A673 (cell line): ENCODE measurements around the gene SLMAP. TPM values are rescaled to one million over a fixed set of nuclear protein-coding genes. Genes with fewer than 3 reads are reported as not detected.

Experiments used
- BruUV-seq: library from RNA; stranded (reverse); fragments of 400-500 nt; replicated peaks from 2 replicates; lab custom pipeline; 2021; lab: Mats Ljungman, UMichigan
- CTCF ChIA-PET: fragments of 300-600 bp; sonication (Branson Sonifier 250); formaldehyde crosslinking; loops from one replicate; lab custom pipeline; 2022; ENCODE audit warnings: antibody characterized with exemption; lab: Charles Lee
- POLR2A ChIA-PET: fragments of 300-600 bp; sonication (Branson Sonifier 250); formaldehyde crosslinking; loops from one replicate; lab custom pipeline; 2022; ENCODE audit warnings: antibody characterized with exemption; ENCODE audit not compliant: low non-redundant PET; lab: Charles Lee
- DNase-seq: peaks from one replicate; pipeline ENCODE4 v3.0.0-alpha.2; 2015; ENCODE audit warnings: low spot score
- H3K27ac ChIP-seq: fragments of 200-600 bp; sonication (generic); 2 replicates; pipeline ENCODE4 v1.5.1; 2016; ENCODE audit warnings: mixed run types, low read depth, mild to moderate bottlenecking, mixed read lengths, antibody characterized with exemption, low read length; ENCODE audit not compliant: poor library complexity, severe bottlenecking
- H3K27me3 ChIP-seq: fragments of 200-600 bp; sonication (generic); replicated peaks from 2 replicates; pipeline ENCODE4 v1.6.1; 2017; ENCODE audit warnings: mixed run types, low read depth, mild to moderate bottlenecking, mixed read lengths, antibody characterized with exemption, low read length; ENCODE audit not compliant: insufficient read depth, poor library complexity
- H3K36me3 ChIP-seq: fragments of 200-600 bp; sonication (generic); 2 replicates; pipeline ENCODE4 v1.6.1; 2016; ENCODE audit warnings: mixed run types, mild to moderate bottlenecking, mixed read lengths, antibody characterized with exemption, low read length; ENCODE audit not compliant: insufficient read depth, poor library complexity, severe bottlenecking
- H3K4me1 ChIP-seq: fragments of 200-600 bp; sonication (generic); 2 replicates; pipeline ENCODE4 v1.6.1; 2017; ENCODE audit warnings: mixed run types, mild to moderate bottlenecking, mixed read lengths, antibody characterized with exemption, low read length; ENCODE audit not compliant: insufficient read depth, poor library complexity, severe bottlenecking
- H3K4me3 ChIP-seq: fragments of 200-600 bp; sonication (generic); 2 replicates; pipeline ENCODE4 v1.5.1; 2016; ENCODE audit warnings: low read depth, mixed run types, mild to moderate bottlenecking, mixed read lengths, low read length; ENCODE audit not compliant: poor library complexity, severe bottlenecking
- H3K9me3 ChIP-seq: fragments of 200-600 bp; sonication (generic); 2 replicates; pipeline ENCODE4 v1.6.1; 2016; ENCODE audit warnings: mixed run types, low read depth, mild to moderate bottlenecking, mixed read lengths, antibody characterized with exemption, low read length; ENCODE audit not compliant: poor library complexity, severe bottlenecking
- EZH2 ChIP-seq: fragments of 200-600 bp; sonication (generic); IDR thresholded peaks from 2 replicates; pipeline ENCODE4 v1.6.1; 2017; ENCODE audit warnings: borderline replicate concordance, low read depth, mild to moderate bottlenecking, mixed read lengths, antibody characterized with exemption, low read length; ENCODE audit not compliant: poor library complexity, severe bottlenecking
- intact Hi-C: fragments of 100-400 bp; cut with micrococcal nuclease; formaldehyde crosslinking; loops from one replicate; pipeline ENCODE4 v1.10.0; 2022; ENCODE audit not compliant: unreplicated experiment
- total RNA-seq: library from RNA; stranded (reverse); gene quantifications from 2 replicates; pipeline ENCODE4 v1.2.3, GENCODE V29; 2021
- TF ChIP-seq, protein P1 (sequence below): fragments of 300-800, 200-600 bp; sonication (generic); conservative IDR thresholded peaks from 2 replicates; pipeline ENCODE4 v1.5.1; 2017; ENCODE audit warnings: low read depth, mild to moderate bottlenecking, antibody characterized with exemption, low read length, moderate library complexity, mixed read lengths

The SLMAP gene
- total RNA-seq, 1 experiment from 2014 or later = 32.4 TPM

DNA sequence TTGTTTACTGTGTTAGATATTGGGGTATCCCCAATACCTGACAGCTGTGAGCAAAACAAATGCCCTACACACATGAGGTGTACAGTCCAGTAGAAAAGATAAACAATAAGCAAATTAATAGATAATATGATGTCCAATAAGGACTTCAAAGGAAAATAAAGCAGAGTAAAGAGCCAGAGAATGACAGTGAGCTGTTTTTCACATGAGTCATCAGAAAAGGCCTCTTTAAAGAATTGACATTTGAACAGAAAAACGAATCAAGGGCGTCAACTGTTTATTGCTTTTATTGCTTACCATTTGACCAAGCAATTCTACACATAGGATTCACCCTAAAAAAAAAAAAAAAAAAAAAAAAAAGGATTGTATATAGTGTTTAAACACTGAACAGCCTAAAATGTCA lies 155.5 kb downstream of the SLMAP start:
- BruUV-seq = no TSS peak
- no peak for TF ChIP-seq EZH2
- TF ChIP-seq, protein P1, sequence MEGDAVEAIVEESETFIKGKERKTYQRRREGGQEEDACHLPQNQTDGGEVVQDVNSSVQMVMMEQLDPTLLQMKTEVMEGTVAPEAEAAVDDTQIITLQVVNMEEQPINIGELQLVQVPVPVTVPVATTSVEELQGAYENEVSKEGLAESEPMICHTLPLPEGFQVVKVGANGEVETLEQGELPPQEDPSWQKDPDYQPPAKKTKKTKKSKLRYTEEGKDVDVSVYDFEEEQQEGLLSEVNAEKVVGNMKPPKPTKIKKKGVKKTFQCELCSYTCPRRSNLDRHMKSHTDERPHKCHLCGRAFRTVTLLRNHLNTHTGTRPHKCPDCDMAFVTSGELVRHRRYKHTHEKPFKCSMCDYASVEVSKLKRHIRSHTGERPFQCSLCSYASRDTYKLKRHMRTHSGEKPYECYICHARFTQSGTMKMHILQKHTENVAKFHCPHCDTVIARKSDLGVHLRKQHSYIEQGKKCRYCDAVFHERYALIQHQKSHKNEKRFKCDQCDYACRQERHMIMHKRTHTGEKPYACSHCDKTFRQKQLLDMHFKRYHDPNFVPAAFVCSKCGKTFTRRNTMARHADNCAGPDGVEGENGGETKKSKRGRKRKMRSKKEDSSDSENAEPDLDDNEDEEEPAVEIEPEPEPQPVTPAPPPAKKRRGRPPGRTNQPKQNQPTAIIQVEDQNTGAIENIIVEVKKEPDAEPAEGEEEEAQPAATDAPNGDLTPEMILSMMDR = no peak
- Histone ChIP-seq H3K4me1 (no peaks in the 10 kb centered on the region), H3K27me3 (no peaks in the 10 kb centered on the region), H3K27ac (no peak overlapping the region), H3K4me3 (no peak overlapping the region), H3K9me3 (no peaks in the 10 kb centered on the region), H3K36me3 (peaks cover 2% of the 10 kb centered on the region)
- DNase-seq = no peak
- intact Hi-C loops = no loop called here
- CTCF ChIA-PET = no interaction called here
- POLR2A ChIA-PET = no interaction called here

DNA sequence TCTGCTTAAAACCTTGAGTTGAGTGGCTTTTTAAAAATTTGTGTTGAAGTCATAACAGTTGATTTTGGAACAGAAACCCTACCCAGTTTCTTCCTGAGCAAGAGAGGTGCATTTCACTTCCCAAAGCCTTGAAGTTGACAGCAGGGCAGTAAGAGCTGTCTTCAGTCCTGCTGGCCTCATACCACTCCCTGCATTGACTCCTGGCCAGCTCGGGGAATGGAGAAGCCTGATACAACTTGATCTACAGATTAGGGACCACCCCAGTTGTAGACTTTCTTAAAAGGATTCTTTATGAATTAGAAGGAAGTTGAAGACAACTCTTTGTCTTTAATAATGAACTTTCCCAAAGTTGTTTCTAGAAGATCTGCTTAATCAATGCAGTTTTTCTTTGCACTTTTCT lies 161.5 kb downstream of the SLMAP start:
- H3K27ac ChIP-seq = no peak overlapping the region
- BruUV-seq = no TSS peak
- H3K27me3 ChIP-seq = no peaks in the 10 kb centered on the region
- POLR2A ChIA-PET = no interaction called here
- H3K4me1 ChIP-seq = no peaks in the 10 kb centered on the region
- TF ChIP-seq, protein P1 = no peak
- no peak for TF ChIP-seq EZH2
- no peaks in the 10 kb centered on the region for H3K36me3 ChIP-seq
- DNase-seq = no peak
- no peaks in the 10 kb centered on the region for H3K9me3 ChIP-seq
- CTCF ChIA-PET = no interaction called here
- intact Hi-C loops = no loop called here
- H3K4me3 ChIP-seq = no peak overlapping the region

DNA sequence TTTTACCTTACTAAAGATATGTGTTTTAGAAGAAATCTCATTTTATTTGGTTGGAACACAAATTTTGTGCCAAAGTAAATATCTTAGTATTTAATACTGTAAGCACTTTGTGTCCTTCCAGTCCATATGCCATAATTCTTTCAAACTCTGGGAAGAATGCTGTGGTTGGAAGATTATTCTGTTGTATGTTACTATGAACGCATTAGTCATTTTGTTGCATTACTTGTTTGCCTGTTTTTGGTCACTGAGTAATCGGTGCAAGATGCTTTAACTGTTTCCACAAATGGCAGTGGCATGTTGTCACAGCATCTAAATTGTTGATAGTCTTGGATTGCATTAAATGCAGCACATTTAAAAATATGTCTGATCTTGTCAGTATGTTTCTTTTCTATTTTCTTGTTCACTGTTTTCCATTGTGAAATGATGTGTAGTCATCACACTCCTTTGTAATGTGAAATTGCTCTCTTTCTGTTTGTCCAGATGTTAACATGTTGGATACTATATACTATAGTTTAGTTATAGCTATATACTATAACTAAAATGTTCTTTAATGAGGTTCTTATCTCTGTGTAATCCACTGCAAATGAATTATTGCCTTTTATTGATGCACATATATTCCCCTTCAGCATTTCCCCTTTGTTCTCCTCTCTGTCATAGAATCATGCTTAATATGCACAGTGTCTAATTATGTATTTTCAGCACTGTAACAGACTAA lies 162.2 kb downstream of the SLMAP start:
- Histone ChIP-seq H3K9me3 (no peaks in the 10 kb centered on the region), H3K4me1 (no peaks in the 10 kb centered on the region), H3K4me3 (no peak overlapping the region), H3K36me3 (no peaks in the 10 kb centered on the region), H3K27me3 (no peaks in the 10 kb centered on the region), H3K27ac (no peak overlapping the region)
- ChIA-PET POLR2A (no interaction called here), CTCF (no interaction called here)
- no TSS peak for BruUV-seq
- intact Hi-C loops = no loop called here
- no peak for DNase-seq
- TF ChIP-seq, protein P1 = no peak
- TF ChIP-seq EZH2 = no peak
